GM12878 (cell line): ENCODE data around the gene SIGLEC14. TPM values are rescaled to one million over a fixed set of nuclear protein-coding genes. Genes with fewer than 3 reads are reported as not detected.

Experiments
- ATAC-seq: fragments of 200-7000 bp; cut with Tn5 transposase; 3 replicates; pipeline ENCODE4 v1.9.1; 2020; ENCODE audit warnings: mild to moderate bottlenecking, moderate library complexity
- BruUV-seq: library from RNA; stranded (reverse); fragments of 400-500 nt; replicated peaks from 2 replicates; lab custom pipeline; 2021; lab: Mats Ljungman, UMichigan
- CTCF ChIA-PET: fragments of 300-600 bp; sonication (Branson Sonifier 250); formaldehyde crosslinking; extraction: SDS; loops from one replicate; lab custom pipeline; 2021; ENCODE audit warnings: inconsistent platforms; lab: Yijun Ruan, JAX
- POLR2A ChIA-PET: fragments of 350-600 bp; formaldehyde crosslinking; extraction: SDS; loops from one replicate; lab custom pipeline; 2021; ENCODE audit warnings: inconsistent platforms; lab: Charles Lee
- RAD21 ChIA-PET: fragments of 300-600 bp; sonication (Branson Sonifier 250); formaldehyde crosslinking; loops from one replicate; lab custom pipeline; 2023; ENCODE audit warnings: antibody characterized with exemption; ENCODE audit not compliant: unreplicated experiment; lab: Charles Lee
- SMC1A ChIA-PET: fragments of 300-600 bp; sonication (Branson Sonifier 250); formaldehyde crosslinking; loops from one replicate; lab custom pipeline; 2023; ENCODE audit not compliant: unreplicated experiment, uncharacterized antibody; lab: Charles Lee
- DNase-seq: peaks from one replicate; pipeline ENCODE4 v3.0.0-alpha.2; 2011; ENCODE audit warnings: low read depth, low spot score
- FAIRE-seq: peaks from 3 replicates; lab custom pipeline; 2011; peaks lifted over from hg19 to GRCh38; lab: Jason Lieb, UNC
- H2AFZ ChIP-seq: 2 replicates; pipeline ENCODE4 v1.6.0; 2011; ENCODE audit warnings: low read depth, low read length, control low read depth; ENCODE audit not compliant: control insufficient read depth
- H3K27ac ChIP-seq: 2 replicates; pipeline ENCODE4 v1.5.1; 2011; ENCODE audit warnings: control low read depth; ENCODE audit not compliant: control insufficient read depth, insufficient read depth
- H3K27me3 ChIP-seq, 2 experiments: replicated peaks in 1 of 2; 2 replicates each; pipeline versions ENCODE4 v1.6.0 to v1.6.1; 2011; ENCODE audit warnings: low read length in 1 of 2; ENCODE audit not compliant: control insufficient read depth in 2 of 2, insufficient read depth in 2 of 2
- H3K36me3 ChIP-seq, 2 experiments: 2 replicates each; pipeline ENCODE4 v1.5.1; 2011; ENCODE audit warnings: low read length in 1 of 2; ENCODE audit not compliant: control insufficient read depth in 2 of 2, insufficient read depth in 2 of 2
- H3K4me1 ChIP-seq: 2 replicates; pipeline ENCODE4 v1.6.1; 2011; ENCODE audit warnings: mild to moderate bottlenecking, low read length, moderate library complexity, mixed read lengths; ENCODE audit not compliant: control insufficient read depth, insufficient read depth
- H3K4me2 ChIP-seq: 2 replicates; pipeline ENCODE4 v1.6.0; 2011; ENCODE audit warnings: control low read depth; ENCODE audit not compliant: control insufficient read depth, insufficient read depth
- H3K4me3 ChIP-seq: fragments of 200-600 bp; sonication (generic); 2 replicates; pipeline ENCODE4 v1.5.1; 2016
- H3K79me2 ChIP-seq: 2 replicates; pipeline ENCODE4 v1.6.0; 2011; ENCODE audit warnings: low read length; ENCODE audit not compliant: control insufficient read depth, insufficient read depth
- H3K9ac ChIP-seq: 2 replicates; pipeline ENCODE4 v1.8.0; 2011; ENCODE audit warnings: low read length, control low read depth, mixed read lengths; ENCODE audit not compliant: control insufficient read depth, insufficient read depth
- H3K9me3 ChIP-seq: replicated peaks from 3 replicates; pipeline ENCODE4 v1.5.1; 2011; ENCODE audit warnings: mild to moderate bottlenecking, low read length; ENCODE audit not compliant: control insufficient read depth, insufficient read depth
- H4K20me1 ChIP-seq: 2 replicates; pipeline ENCODE4 v1.6.0; 2011; ENCODE audit not compliant: control insufficient read depth, insufficient read depth
- CREB1 ChIP-seq: IDR thresholded peaks from 2 replicates; pipeline ENCODE4 v1.6.1; 2012; ENCODE audit warnings: low read depth, mild to moderate bottlenecking, inconsistent platforms
- MTA2 ChIP-seq: fragments of 450-650 bp; IDR thresholded peaks from 2 replicates; pipeline ENCODE4 v1.6.1; 2016; ENCODE audit warnings: low read depth, mild to moderate bottlenecking, moderate library complexity
- SUZ12 ChIP-seq: fragments of 200-600 bp; sonication (generic); IDR thresholded peaks from one replicate; pipeline ENCODE4 v1.6.1; 2018; ENCODE audit warnings: antibody characterized with exemption, mild to moderate bottlenecking; ENCODE audit not compliant: unreplicated experiment
- WGBS: methylation state at CpG from one replicate; pipeline ENCODE4 v1.1.6; 2016; ENCODE audit warnings: low lambda C conversion rate; ENCODE audit not compliant: insufficient replicate concordance, insufficient coverage; ENCODE audit errors: missing lambda C conversion rate; 5-methylcytosine and 5-hydroxymethylcytosine counted together
- in situ Hi-C: fragments of 300-500 bp; cut with MboI; formaldehyde crosslinking; loops from 9 replicates; pipeline ENCODE4 v1.14.3; 2018; ENCODE audit warnings: mixed read lengths
- intact Hi-C: fragments of 100-400 bp; cut with micrococcal nuclease; formaldehyde crosslinking; loops from one replicate; pipeline ENCODE4 v1.14.2; 2022; ENCODE audit not compliant: unreplicated experiment
- polyA plus RNA-seq, 11 experiments: library from polyadenylated mRNA; depleted of rRNA in 4 of 11; unstranded in 6 of 11; stranded (reverse) in 5 of 11; fragments of >200 nt; fragmentation: Nextera tagmentation in 4 of 11; fragmentation: Illumina TruSeq in 1 of 11; extraction: Ambion mirVana in 4 of 11; extraction: Trizol in 1 of 11; gene quantifications; 1 replicate in 1 of 11; 2 replicates in 10 of 11; pipeline versions ENCODE4 v1.2.1 to v1.2.3, GENCODE V29; 2011 to 2016; ENCODE audit warnings: inconsistent platforms in 2 of 11, missing spikeins in 2 of 11, low read depth in 1 of 11
- total RNA-seq, 4 experiments: library from RNA; depleted of rRNA in 3 of 4; stranded (reverse); fragments of >200 nt in 3 of 4; fragmentation: Illumina TruSeq in 1 of 4; extraction: Trizol in 1 of 4; gene quantifications; 2 replicates each; pipeline versions ENCODE4 v1.2.1 to v1.2.3, GENCODE V29; 2013 to 2021

Gene SIGLEC14
- total and polyA plus RNA-seq, 10 of the 15 experiments (the other 5 are each of a cell fraction or from before 2014, with no cell fraction given): 0.57 to 8.4 (median 4.6) TPM

DNA sequence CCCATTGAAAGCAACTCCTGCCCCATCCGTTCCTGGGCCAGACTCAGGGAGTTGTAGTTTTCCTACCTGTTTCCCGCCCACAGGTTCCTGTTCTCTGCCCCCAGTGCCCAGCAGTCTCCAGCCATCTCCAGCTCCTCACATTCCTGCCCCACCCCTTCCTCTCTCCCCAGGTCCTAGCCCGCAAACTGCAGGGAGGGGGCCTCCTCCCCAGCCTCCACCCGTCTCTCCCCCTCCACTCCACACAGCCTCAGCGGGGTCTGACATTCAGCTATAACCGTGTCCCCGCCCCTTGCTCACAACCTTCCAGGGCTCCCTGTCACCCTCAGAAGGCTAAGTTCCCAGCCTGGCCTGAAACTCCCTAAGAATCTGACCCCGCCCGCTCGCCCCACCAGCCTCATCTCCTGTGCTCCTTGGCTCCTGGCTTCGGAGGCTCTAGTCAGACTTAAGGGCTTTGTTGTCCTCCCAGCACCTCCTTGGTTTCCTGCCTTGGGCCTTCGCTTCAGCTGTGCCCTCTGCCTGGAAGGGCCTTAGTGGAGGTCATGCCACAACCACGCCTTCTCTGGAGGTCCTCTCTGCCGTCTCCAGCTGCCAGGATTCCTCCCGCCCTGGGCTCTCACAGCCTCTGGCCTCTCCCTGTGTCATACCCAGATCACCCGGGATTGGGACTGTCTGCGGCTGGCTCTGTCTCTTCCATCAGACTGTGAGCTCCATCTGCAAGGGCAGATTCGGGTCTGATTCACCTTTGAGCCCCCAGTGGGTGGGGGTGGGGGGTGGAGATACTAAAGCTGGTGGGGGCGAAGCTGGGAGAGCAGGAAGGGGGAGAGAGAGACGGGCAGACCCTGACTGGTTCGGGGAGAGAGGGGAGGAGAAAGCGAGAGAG is 41.4 kb upstream of the SIGLEC14 start:
- no peaks in the 10 kb centered on the region for H3K36me3 ChIP-seq
- RAD21 ChIA-PET: no interaction called here
- peaks cover 3 to 9% of the 10 kb centered on the region in 2 experiments for H3K27me3 ChIP-seq
- no peaks in the 10 kb centered on the region for H3K79me2 ChIP-seq
- no peak overlapping the region for H2AFZ ChIP-seq
- intact Hi-C loops: no loop called here
- DNase-seq: no peak
- TF ChIP-seq CREB1: no peak
- TF ChIP-seq SUZ12: peak; percentile 65
- TF ChIP-seq, all 136 proteins: peak for 1
- no peak for FAIRE-seq
- no peak overlapping the region for H3K9ac ChIP-seq
- no peaks in the 10 kb centered on the region for H3K4me1 ChIP-seq
- no TSS peak for BruUV-seq
- no peak overlapping the region for H3K4me2 ChIP-seq
- no peak for ATAC-seq
- no peaks in the 10 kb centered on the region for H4K20me1 ChIP-seq
- no peaks in the 10 kb centered on the region; the same call in 2 of the 3 replicates for H3K9me3 ChIP-seq
- SMC1A ChIA-PET: interaction anchor here (0.7 kb wide), 1 partner anchor 85 kb away, joined by 3 read pairs; no protein-coding TSS in a partner anchor
- 17% methylated on average over 18 of the region's 22 CpGs for WGBS
- CTCF ChIA-PET: interaction anchor here (0.6 kb wide), 1 partner anchor 17 kb away, joined by 3 read pairs; no protein-coding TSS in a partner anchor
- in situ Hi-C loops: no loop called here
- POLR2A ChIA-PET: no interaction called here
- H3K27ac ChIP-seq: no peak overlapping the region
- H3K4me3 ChIP-seq: no peak overlapping the region

DNA sequence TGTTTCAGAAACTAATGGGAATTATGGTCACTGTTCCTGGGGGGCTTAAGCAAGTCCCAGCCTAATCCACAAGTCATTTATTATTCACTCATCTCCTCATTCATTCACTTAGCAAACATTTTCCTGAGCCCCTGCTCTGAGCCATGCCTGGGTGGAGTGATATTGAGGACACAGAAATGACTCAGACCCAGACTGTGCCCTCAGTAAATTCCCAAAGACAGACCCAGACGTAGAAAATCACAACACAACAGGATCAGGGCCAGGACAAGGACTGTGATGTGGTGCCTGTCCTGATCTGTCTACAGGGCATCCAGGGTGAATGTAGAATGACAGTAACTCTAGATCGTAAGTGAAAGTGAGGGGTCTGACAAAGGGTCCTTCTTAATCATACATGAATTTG is 39.5 kb upstream of the SIGLEC14 start:
- ChIA-PET RAD21 (no interaction called here), SMC1A (no interaction called here), CTCF (no interaction called here), POLR2A (no interaction called here)
- no peak for FAIRE-seq
- peaks cover 3 to 9% of the 10 kb centered on the region in 2 experiments for H3K27me3 ChIP-seq
- no peak overlapping the region for H3K27ac ChIP-seq
- in situ Hi-C loops (no loop called here), intact Hi-C loops (no loop called here)
- H4K20me1 ChIP-seq: no peaks in the 10 kb centered on the region
- no peak for DNase-seq
- no peak for ATAC-seq
- H3K4me1 ChIP-seq: no peaks in the 10 kb centered on the region
- H3K4me3 ChIP-seq: no peak overlapping the region
- BruUV-seq: no TSS peak
- no peak overlapping the region for H3K9ac ChIP-seq
- WGBS: 0% methylated on average over 2 of the region's 2 CpGs
- H3K36me3 ChIP-seq: no peaks in the 10 kb centered on the region
- no peak for TF ChIP-seq MTA2
- H3K4me2 ChIP-seq: no peak overlapping the region
- H3K9me3 ChIP-seq: no peaks in the 10 kb centered on the region; the same call in 2 of the 3 replicates
- no peaks in the 10 kb centered on the region for H3K79me2 ChIP-seq
- H2AFZ ChIP-seq: no peak overlapping the region
